Stimulated activated CD8-positive, alpha-beta memory T cell treated with anti-CD3 and anti-CD28 coated beads, Interleukin-4, amount 100 ng/mL, for 48 hours (primary cell): Measurements from ENCODE around the gene TTC27.
"Not testable (repeated sequence)": the region's sequence is repeated elsewhere in the genome, so short reads cannot be mapped to it uniquely, and the experiment has no call there.

Source experiments
- DNase-seq: peaks from one replicate; pipeline ENCODE4 v3.0.0-alpha.2; 2020

The TTC27 gene

GRCh38 chr2:32862269-32863055, 234.6 kb downstream of the TTC27 start:
- DNase-seq, result no peak

- DNase-seq, result no peak
These were observed 235.5 kb downstream of the TTC27 start for GRCh38 chr2:32863326-32863725.

GRCh38 chr2:32863803-32864202, 236.0 kb downstream of the TTC27 start:
- no peak for DNase-seq

- no peak for DNase-seq
These were observed 236.7 kb downstream of the TTC27 start for GRCh38 chr2:32864334-32865111.

- DNase-seq, result peak; percentile 27
These were observed 237.7 kb downstream of the TTC27 start for GRCh38 chr2:32865399-32866068.

- DNase-seq, result not testable (repeated sequence)
These were observed 238.6 kb downstream of the TTC27 start for GRCh38 chr2:32866462-32866861.
